ENCODE measurements around the gene VANGL2.
A peak's percentile ranks its signal among the peaks of the same experiment; 100 is the strongest.

The VANGL2 gene

GRCh38 chr1:160400223-160400645, at the start of gene VANGL2:
Gene VANGL2, plus strand, starts transcription at chr1:160400564. Its CDS starts 15,274 bp downstream, at chr1:160415838.
- Histone ChIP-seq H2AFZ (ENCODE audit: low read depth) (peak within 1 kb of the TSS; percentile 7; the same call in 1 of the 2 replicates), H3K36me3 (ENCODE audit: insufficient read depth) (no peaks in the 10 kb centered on the region), H3K79me2 (ENCODE audit: insufficient read depth, low read depth) (no peaks in the 10 kb centered on the region), H4K20me1 (ENCODE audit: insufficient read depth) (no peaks in the 10 kb centered on the region), H3K9ac (no peak within 1 kb of the TSS), H3K4me1 (ENCODE audit: low read depth, poor library complexity, severe bottlenecking) (no peaks in the 10 kb centered on the region), H3K27ac (no peak within 1 kb of the TSS), H3K4me3 (IDR thresholded peaks at IDR 0.05; ENCODE audit: insufficient read depth, low read depth, low read length) (peak within 1 kb of the TSS; percentile 13), H3K27me3 (ENCODE audit: insufficient read depth, low read depth) (no peaks in the 10 kb centered on the region), H3K4me2 (no peak within 1 kb of the TSS)
- no peak for TF ChIP-seq CTCF (conservative IDR thresholded peaks at IDR 0.05; ENCODE audit: low read depth, low read length)

- H2AFZ ChIP-seq (ENCODE audit: low read depth): no peak overlapping the region
- peaks cover 7% of the 10 kb centered on the region; the same call in 1 of the 2 replicates for H3K79me2 ChIP-seq (ENCODE audit: insufficient read depth, low read depth)
- peaks cover 20% of the 10 kb centered on the region; the same call in 1 of the 2 replicates for H3K36me3 ChIP-seq (ENCODE audit: insufficient read depth)
Observed at GRCh38 chr1:160351629-160352028, 48.7 kb upstream of the VANGL2 start.

GRCh38 chr1:160352555-160352954, 47.8 kb upstream of the VANGL2 start:
- H2AFZ ChIP-seq (ENCODE audit: low read depth): no peak overlapping the region
- no peak for TF ChIP-seq CTCF (conservative IDR thresholded peaks at IDR 0.05; ENCODE audit: low read depth, low read length)
- H3K4me2 ChIP-seq: no peak overlapping the region
- no peak overlapping the region for H3K4me3 ChIP-seq (IDR thresholded peaks at IDR 0.05; ENCODE audit: insufficient read depth, low read depth, low read length)
- H3K36me3 ChIP-seq (ENCODE audit: insufficient read depth): peaks cover 21% of the 10 kb centered on the region; the same call in 1 of the 2 replicates
- no peak overlapping the region for H3K27ac ChIP-seq
- no peaks in the 10 kb centered on the region for H3K27me3 ChIP-seq (ENCODE audit: insufficient read depth, low read depth)
- H3K9ac ChIP-seq: no peak overlapping the region
- peaks cover under 1% of the 10 kb centered on the region; the same call in 1 of the 2 replicates for H3K79me2 ChIP-seq (ENCODE audit: insufficient read depth, low read depth)
- H4K20me1 ChIP-seq (ENCODE audit: insufficient read depth): no peaks in the 10 kb centered on the region
- peaks cover 6% of the 10 kb centered on the region for H3K4me1 ChIP-seq (ENCODE audit: low read depth, poor library complexity, severe bottlenecking)

More at GRCh38 chr1:160351629-160352028, 48.7 kb upstream of the VANGL2 start:
- Histone ChIP-seq H3K4me3 (IDR thresholded peaks at IDR 0.05; ENCODE audit: insufficient read depth, low read depth, low read length) (no peak overlapping the region), H4K20me1 (ENCODE audit: insufficient read depth) (no peaks in the 10 kb centered on the region), H3K4me2 (no peak overlapping the region), H3K4me1 (ENCODE audit: low read depth, poor library complexity, severe bottlenecking) (peaks cover 6% of the 10 kb centered on the region), H3K27ac (no peak overlapping the region), H3K27me3 (ENCODE audit: insufficient read depth, low read depth) (no peaks in the 10 kb centered on the region), H3K9ac (no peak overlapping the region)
- no peak for TF ChIP-seq CTCF (conservative IDR thresholded peaks at IDR 0.05; ENCODE audit: low read depth, low read length)

GRCh38 chr1:160353223-160353622, 47.1 kb upstream of the VANGL2 start:
- Histone ChIP-seq H3K79me2 (ENCODE audit: insufficient read depth, low read depth) (no peaks in the 10 kb centered on the region), H4K20me1 (ENCODE audit: insufficient read depth) (no peaks in the 10 kb centered on the region), H3K4me2 (no peak overlapping the region), H3K27ac (no peak overlapping the region), H2AFZ (ENCODE audit: low read depth) (no peak overlapping the region), H3K27me3 (ENCODE audit: insufficient read depth, low read depth) (no peaks in the 10 kb centered on the region), H3K36me3 (ENCODE audit: insufficient read depth) (peaks cover 28% of the 10 kb centered on the region; the same call in 1 of the 2 replicates), H3K4me1 (ENCODE audit: low read depth, poor library complexity, severe bottlenecking) (peaks cover 6% of the 10 kb centered on the region), H3K9ac (no peak overlapping the region), H3K4me3 (IDR thresholded peaks at IDR 0.05; ENCODE audit: insufficient read depth, low read depth, low read length) (no peak overlapping the region)
- no peak for TF ChIP-seq CTCF (conservative IDR thresholded peaks at IDR 0.05; ENCODE audit: low read depth, low read length)

Measured in KMS-11 (cell line).